Endothelial cell of umbilical vein (primary cell): ENCODE data around the gene SLC27A2. TPM values are rescaled to one million over a fixed set of nuclear protein-coding genes. Genes with fewer than 3 reads are reported as not detected.

Experiments
- BruUV-seq: library from RNA; stranded (reverse); fragments of 400-500 nt; replicated peaks from 2 replicates; lab custom pipeline; 2021; lab: Mats Ljungman, UMichigan
- CTCF ChIA-PET: fragments of 300-600, 350-600 bp; sonication (Branson Sonifier 250); formaldehyde crosslinking; loops from one replicate; lab custom pipeline; 2021; ENCODE audit warnings: antibody characterized with exemption, inconsistent platforms; lab: Charles Lee
- POLR2A ChIA-PET: fragments of 300-600, 350-600 bp; sonication (Branson Sonifier 250); formaldehyde crosslinking; loops from one replicate; lab custom pipeline; 2021; ENCODE audit warnings: antibody characterized with exemption, inconsistent platforms; lab: Charles Lee
- DNase-seq: peaks from one replicate; pipeline ENCODE4 v3.0.0-alpha.2; 2011; ENCODE audit warnings: low read depth, low spot score
- FAIRE-seq: peaks from 2 replicates; lab custom pipeline; 2011; peaks lifted over from hg19 to GRCh38; lab: Jason Lieb, UNC
- H2AFZ ChIP-seq: 2 replicates; pipeline ENCODE4 v1.6.0; 2012; ENCODE audit warnings: low read depth, low read length, control low read depth, inconsistent platforms
- H3K27ac ChIP-seq: 2 replicates; pipeline ENCODE4 v1.5.1; 2011; ENCODE audit warnings: low read depth, mild to moderate bottlenecking, control low read depth, low read length, moderate library complexity; ENCODE audit not compliant: insufficient read depth
- H3K27me3 ChIP-seq, 2 experiments: 2 replicates each; pipeline versions ENCODE4 v1.6.0 to v1.6.1; 2011; ENCODE audit warnings: low read length in 2 of 2, mixed read lengths in 1 of 2; ENCODE audit not compliant: control insufficient read depth in 2 of 2, insufficient read depth in 2 of 2
- H3K36me3 ChIP-seq, 2 experiments: 2 replicates in 1 of 2; 3 replicates in 1 of 2; pipeline ENCODE4 v1.5.1; 2011; ENCODE audit warnings: low read length in 2 of 2, mild to moderate bottlenecking in 1 of 2, moderate library complexity in 1 of 2; ENCODE audit not compliant: control insufficient read depth in 2 of 2, insufficient read depth in 2 of 2; ENCODE audit errors: extremely low read depth in 1 of 2
- H3K4me1 ChIP-seq: 3 replicates; pipeline ENCODE4 v1.5.1; 2011; ENCODE audit warnings: mild to moderate bottlenecking, low read length; ENCODE audit not compliant: control insufficient read depth, insufficient read depth; ENCODE audit errors: extremely low read depth
- H3K4me2 ChIP-seq: 2 replicates; pipeline ENCODE4 v1.6.1; 2011; ENCODE audit warnings: low read length, control low read depth, mixed read lengths; ENCODE audit not compliant: insufficient read depth
- H3K4me3 ChIP-seq, 3 experiments: fragments of 200-600 bp in 1 of 3; sonication (generic), shearing (Covaris generic) in 1 of 3; replicated peaks in 1 of 3; 2 replicates each; pipeline ENCODE4 v1.5.1; 2011 to 2016; ENCODE audit warnings: control low read depth in 3 of 3, low read length in 3 of 3, mild to moderate bottlenecking in 2 of 3, inconsistent platforms in 1 of 3, low read depth in 1 of 3, moderate library complexity in 1 of 3; ENCODE audit not compliant: insufficient read depth in 1 of 3
- H3K79me2 ChIP-seq: 2 replicates; pipeline ENCODE4 v1.6.0; 2012; ENCODE audit warnings: low read length, inconsistent platforms; ENCODE audit not compliant: control insufficient read depth, insufficient read depth
- H3K9ac ChIP-seq: replicated peaks from 2 replicates; pipeline ENCODE3; 2011; ENCODE audit warnings: low read length, control low read depth; ENCODE audit not compliant: insufficient read depth; ENCODE audit errors: extremely low read depth
- H3K9me1 ChIP-seq: replicated peaks from 3 replicates; pipeline ENCODE4 v1.6.0; 2011; ENCODE audit warnings: mild to moderate bottlenecking, low read length; ENCODE audit not compliant: control insufficient read depth, insufficient read depth; ENCODE audit errors: extremely low read depth
- H3K9me3 ChIP-seq: replicated peaks from 2 replicates; pipeline ENCODE4 v1.5.1; 2012; ENCODE audit warnings: low read length, inconsistent platforms; ENCODE audit not compliant: control insufficient read depth, insufficient read depth
- H4K20me1 ChIP-seq: replicated peaks from 2 replicates; pipeline ENCODE3; 2011; ENCODE audit warnings: mild to moderate bottlenecking, low read length; ENCODE audit not compliant: control insufficient read depth, insufficient read depth; ENCODE audit errors: extremely low read depth
- GATA2 ChIP-seq: IDR thresholded peaks from 2 replicates; pipeline ENCODE4 v1.7.0; 2011; ENCODE audit warnings: low read depth, mild to moderate bottlenecking, moderate library complexity, mixed read lengths, low read length; ENCODE audit not compliant: insufficient read length, insufficient read depth
- JUN ChIP-seq: IDR thresholded peaks from 2 replicates; pipeline ENCODE4 v1.6.1; 2011; ENCODE audit warnings: borderline replicate concordance, low read depth; ENCODE audit not compliant: insufficient read length, insufficient read depth
- MAX ChIP-seq: IDR thresholded peaks from 2 replicates; pipeline ENCODE4 v1.6.1; 2011; ENCODE audit not compliant: insufficient read depth, insufficient read length
- MYC ChIP-seq: IDR thresholded peaks from one replicate; pipeline ENCODE4 v1.6.1; 2011; ENCODE audit warnings: mild to moderate bottlenecking, low read depth, low read length
- POLR2A ChIP-seq: IDR thresholded peaks from 2 replicates; pipeline ENCODE4 v1.6.1; 2012; ENCODE audit warnings: low read depth, mild to moderate bottlenecking, control low read depth, low read length
- POLR2AphosphoS5 ChIP-seq: IDR thresholded peaks from 2 replicates; pipeline ENCODE4 v1.6.1; 2012; ENCODE audit warnings: low read depth, mild to moderate bottlenecking, control low read depth, low read length, moderate library complexity; ENCODE audit not compliant: insufficient read depth
- dilution Hi-C: fragments of 300-500 bp; cut with MboI; formaldehyde crosslinking; loops from one replicate; pipeline ENCODE4 v1.15.0; 2019; ENCODE audit warnings: low sequenced_read_pairs; ENCODE audit not compliant: extremely low pct_ligation_motif_present
- intact Hi-C: fragments of 100-400 bp; cut with micrococcal nuclease; formaldehyde crosslinking; loops from one replicate; pipeline ENCODE4 v1.10.0; 2022
- polyA plus RNA-seq, 4 experiments: library from polyadenylated mRNA; depleted of rRNA in 3 of 4; stranded (reverse) in 3 of 4; unstranded in 1 of 4; fragments of >200 nt; gene quantifications; 2 replicates each; pipeline versions ENCODE4 v1.2.1 to v1.2.3, GENCODE V29; 2011 to 2012; ENCODE audit warnings: missing spikeins in 1 of 4
- total RNA-seq: library from RNA; stranded (reverse); gene quantifications from 2 replicates; pipeline ENCODE4 v1.2.3, GENCODE V29; 2021

Gene SLC27A2
- total and polyA plus RNA-seq, 2 donors (not counting 3 experiments of a cell fraction or from before 2014, with no cell fraction given): not detected

GRCh38 chr15:50275908-50276307 lies 93.9 kb downstream of the SLC27A2 start:
- no peaks in the 10 kb centered on the region for H3K36me3 ChIP-seq
- H3K4me3 ChIP-seq: no peak overlapping the region
- no peaks in the 10 kb centered on the region for H3K9me1 ChIP-seq
- no peak for FAIRE-seq
- H3K79me2 ChIP-seq: no peaks in the 10 kb centered on the region
- no peak for DNase-seq
- ChIA-PET POLR2A (no interaction called here), CTCF (no interaction called here)
- H3K9ac ChIP-seq: no peak overlapping the region
- intact Hi-C loops: no loop called here
- no peaks in the 10 kb centered on the region for H3K4me1 ChIP-seq
- H3K27ac ChIP-seq: no peak overlapping the region
- H3K9me3 ChIP-seq: no peaks in the 10 kb centered on the region
- H3K4me2 ChIP-seq: no peak overlapping the region
- no peak overlapping the region for H2AFZ ChIP-seq
- no peaks in the 10 kb centered on the region for H4K20me1 ChIP-seq
- no peaks in the 10 kb centered on the region for H3K27me3 ChIP-seq
- TF ChIP-seq POLR2AphosphoS5 (no peak), JUN (no peak), POLR2A (no peak)
- dilution Hi-C loops: no loop called here
- BruUV-seq: no TSS peak

DNA sequence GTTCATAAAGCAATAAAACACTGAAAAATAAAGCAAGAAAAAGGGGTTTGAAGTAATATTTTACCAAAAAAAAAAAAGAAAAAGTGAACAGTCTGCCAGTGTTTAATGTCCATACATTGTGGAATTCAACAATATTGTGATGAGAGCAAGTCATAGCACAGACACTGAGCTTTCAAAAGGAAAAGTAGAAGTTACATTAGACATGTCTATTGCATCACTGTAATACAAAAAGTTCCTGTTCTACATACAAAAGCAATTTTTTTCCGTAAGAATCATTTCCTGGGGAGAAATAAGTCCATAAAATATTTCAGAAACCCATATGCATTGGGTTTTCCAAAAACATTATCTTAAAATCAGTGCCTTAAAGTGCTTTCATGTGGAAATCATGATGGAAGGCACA lies 95.4 kb downstream of the SLC27A2 start:
- Histone ChIP-seq H3K27me3 (no peaks in the 10 kb centered on the region), H3K79me2 (no peaks in the 10 kb centered on the region), H3K36me3 (no peaks in the 10 kb centered on the region), H4K20me1 (no peaks in the 10 kb centered on the region), H3K4me1 (no peaks in the 10 kb centered on the region), H2AFZ (no peak overlapping the region), H3K27ac (no peak overlapping the region), H3K9me3 (no peaks in the 10 kb centered on the region), H3K9me1 (no peaks in the 10 kb centered on the region), H3K9ac (no peak overlapping the region), H3K4me2 (no peak overlapping the region), H3K4me3 (no peak overlapping the region)
- dilution Hi-C loops: no loop called here
- no peak for TF ChIP-seq POLR2AphosphoS5
- no peak for TF ChIP-seq GATA2
- no peak for TF ChIP-seq MAX
- no peak for TF ChIP-seq POLR2A
- TF ChIP-seq JUN: no peak
- no peak for TF ChIP-seq MYC
- no peak for FAIRE-seq
- intact Hi-C loops: no loop called here
- POLR2A ChIA-PET: no interaction called here
- no TSS peak for BruUV-seq
- DNase-seq: no peak
- CTCF ChIA-PET: no interaction called here
